WERI-Rb-1 (cell line): ENCODE results near the gene MYRIP.
A peak's percentile ranks its signal among the peaks of the same experiment; 100 is the strongest.
"Not testable (repeated sequence)": the region's sequence is repeated elsewhere in the genome, so short reads cannot be mapped to it uniquely, and the experiment has no call there.

ENCODE experiments used
- DNase-seq: peaks from one replicate; pipeline ENCODE4 v3.0.0-alpha.2; 2020
- H3K27ac ChIP-seq: fragments of 250-450 bp; sonication (Bioruptor Pico); 2 replicates; pipeline ENCODE4 v1.5.1; 2020; ENCODE audit warnings: mild to moderate bottlenecking, moderate library complexity
- H3K27me3 ChIP-seq: fragments of 250-450 bp; sonication (Bioruptor Pico); 2 replicates; pipeline ENCODE4 v1.5.1; 2021; ENCODE audit warnings: mild to moderate bottlenecking, low read depth, moderate library complexity; ENCODE audit not compliant: insufficient read depth, severe bottlenecking
- H3K36me3 ChIP-seq: fragments of 250-450 bp; sonication (Bioruptor Pico); 2 replicates; pipeline ENCODE4 v1.5.1; 2020; ENCODE audit warnings: mild to moderate bottlenecking, moderate library complexity
- H3K4me3 ChIP-seq: 2 replicates; pipeline ENCODE4 v1.5.1; 2011; ENCODE audit warnings: low read depth, mild to moderate bottlenecking, control low read depth, low read length
- H3K9me3 ChIP-seq: fragments of 250-450 bp; sonication (Bioruptor Pico); 2 replicates; pipeline ENCODE4 v1.5.1; 2021; ENCODE audit warnings: mild to moderate bottlenecking, moderate library complexity; ENCODE audit not compliant: severe bottlenecking
- TF ChIP-seq, protein P1 (sequence below): IDR thresholded peaks from 2 replicates; pipeline ENCODE4 v1.5.1; 2011; ENCODE audit warnings: low read depth, mild to moderate bottlenecking, control low read depth, inconsistent platforms, low read length

Gene MYRIP

GRCh38 chr3:39810647-39811161 lies 1.3 kb downstream of the MYRIP start:
- H3K27me3 ChIP-seq, result peaks cover 4% of the 10 kb centered on the region
- no peaks in the 10 kb centered on the region for H3K36me3 ChIP-seq
- H3K4me3 ChIP-seq, result peak overlapping the region; percentile 62
- DNase-seq, result no peak
- TF ChIP-seq, protein P1, sequence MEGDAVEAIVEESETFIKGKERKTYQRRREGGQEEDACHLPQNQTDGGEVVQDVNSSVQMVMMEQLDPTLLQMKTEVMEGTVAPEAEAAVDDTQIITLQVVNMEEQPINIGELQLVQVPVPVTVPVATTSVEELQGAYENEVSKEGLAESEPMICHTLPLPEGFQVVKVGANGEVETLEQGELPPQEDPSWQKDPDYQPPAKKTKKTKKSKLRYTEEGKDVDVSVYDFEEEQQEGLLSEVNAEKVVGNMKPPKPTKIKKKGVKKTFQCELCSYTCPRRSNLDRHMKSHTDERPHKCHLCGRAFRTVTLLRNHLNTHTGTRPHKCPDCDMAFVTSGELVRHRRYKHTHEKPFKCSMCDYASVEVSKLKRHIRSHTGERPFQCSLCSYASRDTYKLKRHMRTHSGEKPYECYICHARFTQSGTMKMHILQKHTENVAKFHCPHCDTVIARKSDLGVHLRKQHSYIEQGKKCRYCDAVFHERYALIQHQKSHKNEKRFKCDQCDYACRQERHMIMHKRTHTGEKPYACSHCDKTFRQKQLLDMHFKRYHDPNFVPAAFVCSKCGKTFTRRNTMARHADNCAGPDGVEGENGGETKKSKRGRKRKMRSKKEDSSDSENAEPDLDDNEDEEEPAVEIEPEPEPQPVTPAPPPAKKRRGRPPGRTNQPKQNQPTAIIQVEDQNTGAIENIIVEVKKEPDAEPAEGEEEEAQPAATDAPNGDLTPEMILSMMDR, result no peak
- no peaks in the 10 kb centered on the region for H3K9me3 ChIP-seq
- H3K27ac ChIP-seq, result no peak overlapping the region

DNA sequence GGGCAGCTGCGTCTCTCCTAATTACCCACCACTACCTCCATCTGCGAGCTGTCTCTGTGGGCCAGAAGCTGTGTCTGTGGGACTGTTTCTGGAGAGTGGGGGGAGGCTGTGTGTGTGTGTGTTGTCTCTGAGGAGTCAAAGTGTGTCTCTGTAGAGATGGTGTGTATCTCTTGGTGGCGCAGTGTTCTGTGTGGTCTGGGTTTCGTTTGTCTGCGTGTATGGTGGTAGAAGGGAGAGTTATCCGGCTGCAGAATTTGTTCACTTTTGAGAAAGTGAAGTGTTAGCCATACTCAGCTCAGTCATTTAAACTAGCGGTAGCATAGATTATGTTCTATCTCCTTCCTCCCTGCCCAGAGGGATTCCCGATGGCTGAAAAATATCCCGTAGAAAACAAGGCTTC lies 2.2 kb downstream of the MYRIP start:
- Histone ChIP-seq H3K4me3 (no peak overlapping the region), H3K36me3 (no peaks in the 10 kb centered on the region), H3K27me3 (peaks cover 4% of the 10 kb centered on the region), H3K9me3 (no peaks in the 10 kb centered on the region), H3K27ac (no peak overlapping the region)
- no peak for DNase-seq
- TF ChIP-seq, protein P1, result no peak

DNA sequence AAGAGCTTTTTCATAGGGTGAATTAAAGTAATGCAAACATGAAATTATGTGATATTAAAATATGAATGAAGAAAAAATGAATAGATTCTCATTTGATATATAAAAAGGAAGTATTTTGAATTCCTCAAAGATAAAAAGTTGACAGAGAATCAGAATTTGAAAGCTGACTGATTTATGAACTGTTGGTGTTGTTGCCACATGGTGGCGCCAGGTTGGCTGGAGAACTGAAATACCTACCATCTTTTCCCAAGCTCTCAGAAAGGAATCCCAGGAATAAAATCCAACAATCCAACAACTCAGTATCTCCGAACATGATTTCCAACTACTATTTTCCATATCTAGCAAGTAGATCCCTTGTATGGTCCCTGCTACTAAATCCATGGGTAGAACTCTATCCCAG lies 3.1 kb downstream of the MYRIP start:
- Histone ChIP-seq H3K27me3 (peaks cover 4% of the 10 kb centered on the region), H3K4me3 (no peak overlapping the region), H3K36me3 (no peaks in the 10 kb centered on the region), H3K27ac (no peak overlapping the region), H3K9me3 (no peaks in the 10 kb centered on the region)
- TF ChIP-seq, protein P1, result peak; percentile 59
- DNase-seq, result no peak

GRCh38 chr3:39814007-39814406 lies 4.6 kb downstream of the MYRIP start:
- Histone ChIP-seq H3K36me3 (no peaks in the 10 kb centered on the region), H3K27me3 (peaks cover 4% of the 10 kb centered on the region), H3K9me3 (no peaks in the 10 kb centered on the region), H3K27ac (no peak overlapping the region), H3K4me3 (no peak overlapping the region)
- TF ChIP-seq, protein P1, result no peak
- DNase-seq, result no peak

GRCh38 chr3:39819899-39820298 lies 10.5 kb downstream of the MYRIP start:
- no peak overlapping the region for H3K27ac ChIP-seq
- no peak for DNase-seq
- no peaks in the 10 kb centered on the region for H3K27me3 ChIP-seq
- no peaks in the 10 kb centered on the region for H3K9me3 ChIP-seq
- TF ChIP-seq, protein P1, result no peak
- no peaks in the 10 kb centered on the region for H3K36me3 ChIP-seq
- H3K4me3 ChIP-seq, result no peak overlapping the region

DNA sequence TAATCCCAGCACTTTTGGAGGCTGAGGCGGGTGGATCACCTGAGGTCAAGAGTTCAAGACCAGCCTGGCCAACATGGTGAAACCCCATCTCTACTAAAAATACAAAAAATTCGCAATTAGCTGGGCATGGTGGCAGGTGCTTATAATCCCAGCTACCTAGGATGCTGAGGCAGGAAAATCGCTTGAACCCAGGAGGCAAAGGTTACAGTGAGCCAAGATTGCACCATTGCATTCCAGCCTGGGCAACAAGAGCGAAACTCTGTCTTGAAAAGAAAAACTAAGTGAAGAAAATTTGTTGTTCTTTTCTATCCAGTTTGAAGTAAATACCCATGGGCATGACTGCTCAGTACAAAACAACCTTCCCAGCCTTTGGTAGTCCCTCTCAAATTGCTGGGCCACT lies 24.4 kb downstream of the MYRIP start:
- not testable (repeated sequence) for H3K27me3 ChIP-seq, H3K9me3 ChIP-seq, H3K36me3 ChIP-seq, DNase-seq, H3K4me3 ChIP-seq, H3K27ac ChIP-seq
